Chondrocyte (in vitro differentiated cells): ENCODE data around the gene EFL1. TPM values are rescaled to one million over a fixed set of nuclear protein-coding genes. Genes with fewer than 3 reads are reported as not detected.
"Not testable (repeated sequence)": the region's sequence is repeated elsewhere in the genome, so short reads cannot be mapped to it uniquely, and the experiment has no call there.

Experiments
- DNase-seq: peaks from one replicate; pipeline ENCODE4 v3.0.0; 2021; ENCODE audit warnings: mixed read lengths, low spot score
- H3K27ac Mint-ChIP-seq: one replicate; pipeline ENCODE4 v1.8.0; 2021; ENCODE audit warnings: mild to moderate bottlenecking, moderate library complexity, mixed read lengths; ENCODE audit not compliant: unreplicated experiment
- H3K27me3 Mint-ChIP-seq: 2 replicates; pipeline ENCODE4 v1.8.0; 2021; ENCODE audit warnings: low read depth, mixed read lengths
- H3K36me3 Mint-ChIP-seq: 2 replicates; pipeline ENCODE4 v1.8.0; 2021; ENCODE audit warnings: low read depth, mixed read lengths
- H3K4me1 Mint-ChIP-seq: 2 replicates; pipeline ENCODE4 v1.8.0; 2021; ENCODE audit warnings: low read depth, mild to moderate bottlenecking, mixed read lengths
- H3K4me3 Mint-ChIP-seq: one replicate; pipeline ENCODE4 v1.8.0; 2021; ENCODE audit warnings: mild to moderate bottlenecking, moderate library complexity, mixed read lengths; ENCODE audit not compliant: unreplicated experiment
- H3K9me3 Mint-ChIP-seq: 2 replicates; pipeline ENCODE4 v1.8.0; 2021; ENCODE audit warnings: low read depth, mixed read lengths
- total RNA-seq: library from RNA; stranded (reverse); gene quantifications from 3 replicates; pipeline ENCODE4 v1.2.1, GENCODE V29; 2021
- TF ChIP-seq, protein P1 (sequence below): fragments of 200-600 bp; sonication (generic); IDR thresholded peaks from 2 replicates; pipeline ENCODE4 v1.5.0; 2021; ENCODE audit warnings: antibody characterized with exemption, mild to moderate bottlenecking, moderate library complexity

Gene EFL1
- total RNA-seq, 1 donor from 2014 or later = 16.6 TPM

DNA sequence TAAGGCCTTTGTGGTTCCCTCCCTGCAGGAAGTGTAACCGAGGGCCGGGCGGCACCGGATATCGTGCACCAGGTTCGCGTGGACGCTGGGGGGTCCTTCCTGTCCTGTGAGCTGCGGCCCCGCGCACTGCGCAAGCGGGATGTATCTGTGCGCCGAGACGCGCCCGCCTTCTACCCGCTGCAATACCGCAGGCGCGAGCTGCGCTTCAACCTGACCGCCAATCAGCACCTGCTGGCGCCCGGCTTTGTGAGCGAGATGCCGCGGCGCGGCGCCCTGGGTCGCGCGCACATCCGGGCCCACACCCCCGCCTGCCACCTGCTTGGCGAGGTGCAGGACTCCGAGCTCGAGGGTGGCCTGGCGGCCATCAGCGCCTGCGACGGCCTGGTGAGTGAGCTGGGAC, 36.0 kb upstream of the EFL1 start:
- DNase-seq = no peak
- H3K36me3 Mint-ChIP-seq = no peaks in the 10 kb centered on the region
- no peak overlapping the region for H3K27ac Mint-ChIP-seq
- H3K4me3 Mint-ChIP-seq = no peak overlapping the region
- H3K27me3 Mint-ChIP-seq = no peaks in the 10 kb centered on the region
- H3K4me1 Mint-ChIP-seq = peaks cover 17% of the 10 kb centered on the region
- TF ChIP-seq, protein P1, sequence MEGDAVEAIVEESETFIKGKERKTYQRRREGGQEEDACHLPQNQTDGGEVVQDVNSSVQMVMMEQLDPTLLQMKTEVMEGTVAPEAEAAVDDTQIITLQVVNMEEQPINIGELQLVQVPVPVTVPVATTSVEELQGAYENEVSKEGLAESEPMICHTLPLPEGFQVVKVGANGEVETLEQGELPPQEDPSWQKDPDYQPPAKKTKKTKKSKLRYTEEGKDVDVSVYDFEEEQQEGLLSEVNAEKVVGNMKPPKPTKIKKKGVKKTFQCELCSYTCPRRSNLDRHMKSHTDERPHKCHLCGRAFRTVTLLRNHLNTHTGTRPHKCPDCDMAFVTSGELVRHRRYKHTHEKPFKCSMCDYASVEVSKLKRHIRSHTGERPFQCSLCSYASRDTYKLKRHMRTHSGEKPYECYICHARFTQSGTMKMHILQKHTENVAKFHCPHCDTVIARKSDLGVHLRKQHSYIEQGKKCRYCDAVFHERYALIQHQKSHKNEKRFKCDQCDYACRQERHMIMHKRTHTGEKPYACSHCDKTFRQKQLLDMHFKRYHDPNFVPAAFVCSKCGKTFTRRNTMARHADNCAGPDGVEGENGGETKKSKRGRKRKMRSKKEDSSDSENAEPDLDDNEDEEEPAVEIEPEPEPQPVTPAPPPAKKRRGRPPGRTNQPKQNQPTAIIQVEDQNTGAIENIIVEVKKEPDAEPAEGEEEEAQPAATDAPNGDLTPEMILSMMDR = no peak
- H3K9me3 Mint-ChIP-seq = no peaks in the 10 kb centered on the region

DNA sequence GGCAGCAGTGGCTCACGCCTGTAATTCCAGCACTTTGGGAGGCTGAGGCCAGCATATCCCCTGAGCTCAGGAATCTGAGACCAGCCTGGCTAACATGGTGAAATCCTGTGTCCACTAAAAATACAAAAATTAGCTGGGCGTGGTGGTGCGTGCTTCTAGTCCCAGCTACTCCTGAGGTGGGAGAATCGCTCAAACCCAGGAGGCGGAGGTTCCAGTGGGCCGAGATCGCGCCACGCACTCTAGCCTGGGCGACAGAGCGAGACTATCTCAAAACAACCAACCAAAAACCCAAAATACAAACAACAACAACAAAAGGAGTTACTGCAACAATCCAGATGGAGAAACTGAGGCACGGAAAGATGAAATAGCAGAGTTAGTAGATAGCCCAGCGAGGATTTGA, 35.5 kb upstream of the EFL1 start:
- no peak for DNase-seq

DNA sequence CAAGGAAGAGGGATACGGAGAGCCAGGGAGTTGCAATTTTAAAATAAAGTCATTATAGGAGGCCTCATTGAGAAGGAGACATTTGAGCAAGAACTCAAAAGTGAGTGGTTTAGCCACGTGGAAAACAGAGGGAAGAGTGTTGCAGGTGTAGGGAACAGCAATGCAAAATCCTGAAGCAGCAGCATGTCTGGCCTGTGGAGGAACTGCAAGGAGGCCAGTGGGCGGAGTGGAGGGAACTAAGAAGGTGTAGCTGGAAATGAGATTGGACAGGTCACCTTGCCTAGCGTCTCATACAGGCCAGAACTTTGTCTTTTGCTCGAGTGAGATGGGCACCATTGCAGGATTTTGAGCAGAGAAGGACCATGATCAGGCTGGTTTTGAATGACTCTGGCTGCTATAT, 35.0 kb upstream of the EFL1 start:
- Mint-ChIP-seq H3K27ac (no peak overlapping the region), H3K27me3 (no peaks in the 10 kb centered on the region), H3K4me3 (no peak overlapping the region), H3K4me1 (peaks cover 17% of the 10 kb centered on the region), H3K9me3 (no peaks in the 10 kb centered on the region), H3K36me3 (no peaks in the 10 kb centered on the region)
- DNase-seq = no peak
- TF ChIP-seq, protein P1 = no peak

More for the DNA sequence above, 35.5 kb upstream of the EFL1 start:
- Mint-ChIP-seq H3K4me3 (no peak overlapping the region), H3K27me3 (no peaks in the 10 kb centered on the region), H3K9me3 (no peaks in the 10 kb centered on the region), H3K36me3 (no peaks in the 10 kb centered on the region), H3K4me1 (peaks cover 17% of the 10 kb centered on the region), H3K27ac (no peak overlapping the region)
- TF ChIP-seq, protein P1 = no peak

DNA sequence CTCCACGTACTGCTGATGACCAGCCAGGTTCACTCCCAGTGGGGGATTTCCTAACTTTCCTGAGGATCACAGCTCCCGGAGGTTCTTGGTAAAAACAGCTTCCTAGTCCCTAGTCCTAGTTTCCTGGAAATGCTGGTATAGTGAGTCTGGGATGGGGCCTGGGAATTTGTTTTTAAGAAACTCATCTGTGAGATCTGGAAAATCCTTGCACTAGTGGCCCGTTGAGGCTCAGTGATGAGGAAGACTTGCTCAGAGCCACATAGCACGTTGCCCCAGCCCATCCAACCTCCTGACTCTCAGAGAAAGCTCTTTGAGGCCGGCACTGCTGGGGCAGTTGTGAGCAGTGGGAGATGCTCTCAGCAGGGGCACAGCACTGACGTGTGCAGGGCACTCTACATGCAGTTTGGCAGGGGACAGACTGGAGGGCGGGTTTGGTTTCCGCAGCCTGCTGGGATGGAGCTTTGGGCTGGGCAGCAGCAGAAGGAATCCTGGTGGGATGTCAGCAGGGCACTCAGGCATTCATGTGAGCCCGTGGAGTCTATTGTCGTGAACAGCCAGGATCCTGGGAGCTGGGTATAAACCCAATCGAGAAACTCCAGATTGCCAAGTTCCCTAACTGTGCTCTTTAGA, 31.6 kb upstream of the EFL1 start:
- Mint-ChIP-seq H3K4me3 (no peak overlapping the region), H3K36me3 (peaks cover 2% of the 10 kb centered on the region), H3K27ac (no peak overlapping the region), H3K27me3 (peaks cover 6% of the 10 kb centered on the region), H3K4me1 (no peaks in the 10 kb centered on the region), H3K9me3 (peaks cover 6% of the 10 kb centered on the region)
- TF ChIP-seq, protein P1 = no peak
- DNase-seq = no peak

DNA sequence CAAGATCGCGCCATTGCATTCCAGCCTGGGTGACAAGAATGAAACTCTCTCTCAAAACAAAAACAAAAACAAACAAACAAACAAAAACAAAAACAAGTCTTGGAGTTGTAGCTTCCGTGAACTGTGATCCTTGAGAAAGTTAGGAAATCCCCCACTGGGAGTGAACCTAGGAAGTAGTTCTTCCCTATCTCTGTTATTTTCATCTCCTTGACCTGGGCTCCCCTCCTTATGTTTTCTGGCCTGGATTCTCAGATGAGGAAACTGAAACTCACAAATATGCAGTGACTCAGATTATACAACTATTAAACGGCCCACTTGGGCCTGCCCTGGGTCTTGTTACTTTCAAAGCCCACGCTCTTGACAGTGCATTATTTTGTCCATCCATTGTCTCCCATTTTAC, 29.7 kb upstream of the EFL1 start:
- H3K27me3 Mint-ChIP-seq = peaks cover 6% of the 10 kb centered on the region
- H3K36me3 Mint-ChIP-seq = peaks cover 2% of the 10 kb centered on the region
- H3K4me1 Mint-ChIP-seq = no peaks in the 10 kb centered on the region
- TF ChIP-seq, protein P1 = no peak
- peaks cover 9% of the 10 kb centered on the region for H3K9me3 Mint-ChIP-seq
- no peak overlapping the region for H3K27ac Mint-ChIP-seq
- DNase-seq = no peak
- H3K4me3 Mint-ChIP-seq = no peak overlapping the region

DNA sequence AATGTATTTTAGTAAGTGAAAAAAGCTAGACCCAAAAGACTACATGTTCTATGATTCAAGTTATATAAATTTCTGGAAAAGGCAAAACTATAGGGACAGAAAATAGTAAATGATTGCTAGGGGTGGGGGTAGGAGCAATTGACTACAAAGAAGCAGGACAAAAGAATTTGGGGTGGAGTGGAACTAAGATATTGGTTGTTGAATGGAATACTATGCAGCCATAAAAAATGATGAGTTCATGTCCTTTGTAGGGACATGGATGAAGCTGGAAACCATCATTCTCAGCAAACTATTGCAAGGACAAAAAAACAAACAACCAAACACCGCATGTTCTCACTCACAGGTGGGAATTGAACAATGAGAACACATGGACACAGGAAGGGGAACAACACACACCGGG, 25.7 kb upstream of the EFL1 start:
- H3K9me3 Mint-ChIP-seq, H3K36me3 Mint-ChIP-seq, H3K4me3 Mint-ChIP-seq, H3K4me1 Mint-ChIP-seq, DNase-seq, H3K27me3 Mint-ChIP-seq, H3K27ac Mint-ChIP-seq: not testable (repeated sequence)

DNA sequence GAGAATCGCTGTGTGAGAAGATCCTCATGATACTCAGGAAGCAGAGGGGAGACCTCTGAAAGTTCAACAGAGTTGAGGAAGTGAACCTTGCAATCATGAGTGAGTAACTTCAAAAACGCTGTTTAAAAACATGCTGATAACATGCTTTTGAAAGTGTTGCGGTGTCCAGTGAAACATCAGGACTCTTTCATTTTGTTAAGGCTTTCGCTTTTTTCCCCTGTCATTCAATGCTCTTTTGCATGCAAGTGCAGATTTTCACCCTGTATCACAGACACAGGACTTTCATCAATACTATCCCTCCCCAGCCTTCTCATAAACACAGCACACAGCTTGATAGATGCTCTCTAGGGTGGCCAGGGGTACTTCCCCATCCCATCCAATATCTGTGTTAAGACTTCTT, 23.9 kb upstream of the EFL1 start:
- not testable (repeated sequence) for H3K27ac Mint-ChIP-seq, H3K4me1 Mint-ChIP-seq, H3K36me3 Mint-ChIP-seq, DNase-seq, H3K4me3 Mint-ChIP-seq, H3K9me3 Mint-ChIP-seq
- peaks cover 12% of the 10 kb centered on the region for H3K27me3 Mint-ChIP-seq

DNA sequence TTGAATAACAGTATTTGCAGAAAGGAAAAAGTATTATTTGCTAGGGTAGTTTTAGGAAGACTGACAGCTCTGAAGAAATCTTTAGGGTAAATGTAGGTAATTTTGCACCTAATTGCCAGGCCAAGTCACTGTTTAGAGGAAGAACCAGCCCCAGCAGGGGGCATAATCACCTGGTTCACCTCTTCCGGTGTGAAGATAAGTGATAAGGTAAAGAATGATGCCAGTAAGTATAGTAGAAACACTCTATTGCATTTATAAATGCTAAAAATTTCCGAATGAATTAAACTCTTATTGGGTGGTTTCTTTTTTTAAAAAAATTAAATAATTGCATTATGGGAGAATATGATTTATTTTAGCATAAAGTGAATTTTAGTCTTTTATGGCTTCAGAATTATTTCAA, 21.8 kb upstream of the EFL1 start:
- H3K4me1 Mint-ChIP-seq, DNase-seq, H3K9me3 Mint-ChIP-seq, H3K27ac Mint-ChIP-seq, H3K4me3 Mint-ChIP-seq, H3K36me3 Mint-ChIP-seq: not testable (repeated sequence)
- H3K27me3 Mint-ChIP-seq = peaks cover 13% of the 10 kb centered on the region
